NCI-H82 (cell line): Measurements from ENCODE around the gene DNLZ.
"Not testable (repeated sequence)": the region's sequence is repeated elsewhere in the genome, so short reads cannot be mapped to it uniquely, and the experiment has no call there.

ENCODE experiments used
- DNase-seq: peaks from one replicate; lab custom pipeline; 2025; lab: John Stamatoyannopoulos, UW

DNLZ gene

GRCh38 chr9:136363106-136363948 lies at the start of gene DNLZ:
DNLZ (minus strand) TSS chr9:136363744; CDS start chr9:136363714, 30 bp downstream.
- DNase-seq, result peak; percentile 97

- no peak for DNase-seq
Measured at GRCh38 chr9:136412962-136413361, 49.4 kb upstream of the DNLZ start.

GRCh38 chr9:136411378-136411777 lies 47.8 kb upstream of the DNLZ start:
- no peak for DNase-seq

DNA sequence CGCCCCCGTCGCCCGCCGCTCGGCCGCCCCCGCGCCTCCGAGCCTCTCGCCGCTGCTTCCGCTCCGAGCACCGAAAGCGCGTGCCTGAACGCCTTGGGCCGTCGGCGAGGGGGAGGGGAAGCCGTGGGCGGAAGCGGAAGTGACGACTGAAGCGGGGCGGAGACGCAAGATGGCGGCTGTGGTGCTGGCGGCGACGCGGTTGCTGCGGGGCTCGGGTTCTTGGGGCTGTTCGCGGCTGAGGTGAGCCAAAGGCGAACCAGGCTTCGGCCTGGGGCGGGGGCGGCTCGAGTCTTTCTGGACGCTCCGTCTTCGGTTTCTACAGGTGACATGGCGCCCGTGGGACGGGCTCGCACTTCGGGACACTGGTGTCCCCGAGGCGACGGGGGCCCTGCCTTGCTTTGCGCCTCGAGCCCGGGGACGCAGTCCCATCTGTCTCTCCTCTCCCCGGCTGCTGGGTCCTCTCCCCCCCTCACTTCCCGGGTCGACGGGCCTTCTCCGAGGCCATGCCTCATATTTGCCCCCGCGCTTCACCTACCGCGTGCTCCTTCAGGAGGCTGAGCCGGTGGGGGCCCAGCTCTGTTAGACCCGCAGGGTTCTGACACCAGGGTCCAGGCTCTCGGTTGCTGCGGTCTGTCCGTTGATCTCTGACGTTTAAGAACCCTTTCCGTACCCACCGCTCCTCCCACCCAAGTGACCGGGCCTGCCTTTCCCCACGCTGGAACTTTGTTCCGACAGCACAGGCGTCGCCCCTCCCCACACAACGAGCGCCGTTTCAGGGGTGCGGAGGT lies 47.1 kb upstream of the DNLZ start, which contains the start of the genes ENTR1 and PMPCA:
Gene ENTR1, minus strand, starts transcription at position 115 of the 788 bp plus-strand sequence. CDS start 217 bp downstream, outside the sequence.
Gene PMPCA, plus strand, starts transcription at position 159 of the 788 bp plus-strand sequence. Its CDS starts 11 bp downstream, at position 170.
- DNase-seq, result peak; percentile 90

GRCh38 chr9:136409557-136410455 lies 46.3 kb upstream of the DNLZ start:
- DNase-seq, result peak; percentile 36

GRCh38 chr9:136407911-136408310 lies 44.4 kb upstream of the DNLZ start:
- no peak for DNase-seq

DNA sequence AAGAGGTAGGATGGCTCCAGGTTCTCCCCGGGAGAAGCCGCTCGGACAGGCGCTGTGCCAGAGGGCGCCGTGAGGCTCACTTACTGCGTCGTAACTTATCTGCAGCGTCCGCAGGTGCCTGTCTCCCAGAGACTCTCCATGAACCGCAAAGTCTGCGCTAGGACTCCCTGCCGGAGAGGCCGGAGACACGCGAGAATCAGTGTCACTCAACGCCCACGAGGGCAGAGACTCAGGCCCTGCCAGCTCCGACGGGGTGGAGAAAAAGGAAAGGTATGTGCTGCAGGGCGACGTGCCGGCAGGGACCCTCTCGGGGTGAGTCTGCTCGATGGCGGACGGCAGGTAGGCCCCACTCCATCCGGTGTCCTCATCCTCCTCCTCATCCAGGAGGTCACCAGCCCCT lies 43.5 kb upstream of the DNLZ start:
- not testable (repeated sequence) for DNase-seq

- not testable (repeated sequence) for DNase-seq
Measured at GRCh38 chr9:136405904-136406303, 42.4 kb upstream of the DNLZ start.

DNA sequence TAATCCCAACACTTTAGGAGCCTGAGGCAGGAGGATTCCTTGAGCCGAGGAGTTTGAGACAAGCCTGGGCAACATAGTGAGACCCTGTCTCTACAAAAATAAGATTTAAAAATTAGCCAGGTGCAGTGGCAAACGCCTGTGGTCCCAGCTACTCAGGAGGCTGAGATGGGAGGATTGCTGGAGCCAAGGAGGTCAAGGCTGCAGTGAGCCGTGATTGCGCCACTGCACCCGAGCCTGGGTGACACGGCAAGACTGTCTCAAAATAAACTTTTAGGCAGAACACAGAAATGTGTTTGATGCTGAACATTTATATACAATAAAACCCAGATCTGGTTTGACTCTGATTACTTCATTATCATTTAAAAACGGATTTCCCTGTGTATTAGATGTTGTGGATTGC lies 41.9 kb upstream of the DNLZ start:
- no peak for DNase-seq

GRCh38 chr9:136404801-136405136 lies 41.2 kb upstream of the DNLZ start:
- DNase-seq, result no peak

DNA sequence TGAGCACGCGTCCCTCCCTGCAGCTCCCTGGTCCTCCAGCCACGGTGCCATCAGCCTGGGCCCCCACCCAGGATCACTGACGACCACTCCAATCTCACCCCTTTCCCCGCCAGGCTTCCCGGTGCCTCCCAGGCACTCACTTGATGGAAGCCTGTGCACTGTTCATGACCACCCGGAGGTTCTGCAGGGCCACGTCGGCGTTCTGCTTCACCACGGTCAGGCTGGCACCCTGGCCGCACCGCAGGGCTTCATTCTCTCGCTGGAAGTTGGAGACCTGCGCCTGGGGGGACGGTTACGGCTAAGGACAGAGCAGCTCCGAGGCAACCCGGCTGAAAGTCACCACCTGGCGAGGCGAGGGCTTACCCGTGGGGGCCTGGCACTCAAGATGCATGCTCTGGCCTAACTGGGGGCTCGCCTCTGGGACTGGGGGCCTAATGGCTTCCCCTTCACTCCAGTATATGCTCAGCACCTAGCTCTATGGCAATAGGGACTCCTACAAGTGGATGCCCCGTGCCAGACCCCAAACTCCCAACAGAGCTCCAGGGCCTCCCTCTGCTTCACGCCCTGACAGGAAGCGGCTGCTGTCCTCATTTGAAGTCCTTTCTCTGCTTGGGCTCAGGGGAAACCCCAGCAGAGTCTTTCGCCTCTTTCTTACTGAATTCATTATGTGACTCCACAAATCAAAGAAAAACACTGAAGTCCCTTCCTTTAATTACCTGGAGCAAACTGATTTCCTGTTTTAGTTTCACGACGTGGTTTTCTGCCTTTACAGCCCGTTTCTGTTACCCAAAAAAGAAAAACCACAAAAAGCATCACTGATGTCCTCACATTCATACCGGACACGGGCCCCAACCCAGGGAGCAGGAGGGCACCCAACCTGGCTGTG lies 40.6 kb upstream of the DNLZ start:
- no peak for DNase-seq

DNA sequence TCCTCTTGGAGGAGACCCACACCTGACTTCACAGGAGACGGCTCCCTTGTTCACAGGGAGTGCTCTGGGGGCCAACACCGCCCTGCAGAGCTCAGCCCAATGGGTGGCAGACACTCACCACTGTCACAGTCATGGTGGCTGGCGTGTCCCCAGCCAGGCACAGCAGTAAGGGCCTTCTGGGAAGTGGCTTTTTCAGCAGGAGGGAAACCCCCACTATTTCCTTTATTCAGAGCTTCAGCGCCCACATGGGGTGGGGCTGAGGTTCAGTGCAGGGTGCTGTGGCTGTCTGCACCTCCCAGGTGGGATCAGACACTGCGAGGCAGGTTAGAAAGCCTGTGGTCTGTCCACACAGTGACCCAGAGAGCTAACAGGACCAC lies 40.0 kb upstream of the DNLZ start:
- no peak for DNase-seq

GRCh38 chr9:136402067-136402466 lies 38.5 kb upstream of the DNLZ start:
- DNase-seq, result no peak

- DNase-seq, result peak; percentile 11
Measured at GRCh38 chr9:136401173-136401922, 37.8 kb upstream of the DNLZ start.

GRCh38 chr9:136400038-136400834 lies 36.7 kb upstream of the DNLZ start, which contains the start of gene SNAPC4:
SNAPC4 (minus strand) TSS chr9:136400170; CDS start chr9:136398428, 1,742 bp downstream.
- DNase-seq, result peak; percentile 90

GRCh38 chr9:136399176-136400037 lies 35.9 kb upstream of the DNLZ start:
- DNase-seq, result peak; percentile 16

DNA sequence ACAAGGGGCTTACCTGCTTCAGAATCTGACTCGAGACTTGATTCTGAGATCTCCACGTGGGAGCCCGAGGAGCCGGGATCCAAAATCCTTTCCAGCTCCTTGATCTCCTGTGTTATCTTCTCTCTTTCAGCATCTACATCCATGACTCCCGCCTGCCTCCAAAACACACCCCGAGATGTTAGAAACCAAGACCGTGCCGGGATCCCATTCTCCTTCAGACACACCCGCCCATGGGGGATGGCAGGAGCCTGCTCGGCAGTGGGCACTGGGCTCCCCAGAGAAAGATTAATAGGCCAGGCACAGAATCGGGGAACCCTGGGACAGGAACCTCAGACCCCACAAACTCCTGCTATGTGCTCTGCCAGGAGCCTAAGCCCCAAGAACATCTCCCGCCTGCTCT lies 34.7 kb upstream of the DNLZ start:
- DNase-seq, result no peak

DNA sequence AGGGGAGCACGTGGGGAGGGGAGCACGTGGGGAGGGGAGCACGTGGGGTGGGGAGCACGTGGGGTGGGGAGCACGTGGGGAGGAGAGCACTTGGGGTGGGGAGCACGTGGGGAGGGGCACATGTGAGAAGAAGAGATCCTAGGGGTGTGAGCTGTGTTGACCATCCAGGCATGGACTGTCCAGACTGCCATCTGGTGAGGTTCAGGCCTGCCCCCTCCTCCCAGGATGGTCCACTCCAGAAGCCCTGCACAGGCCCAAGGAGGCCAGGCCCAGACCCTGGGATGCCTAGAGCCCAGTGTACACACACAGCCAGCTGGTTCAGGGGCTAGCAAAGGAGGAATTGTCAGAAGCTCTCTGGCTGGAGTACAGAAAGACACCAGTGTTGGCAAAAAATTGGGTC lies 34.1 kb upstream of the DNLZ start:
- no peak for DNase-seq
